OCI-LY7 (cell line): ENCODE measurements around the gene AKR7A3. TPM values are rescaled to one million over a fixed set of nuclear protein-coding genes. Genes with fewer than 3 reads are reported as not detected.

ENCODE experiments used
- BruUV-seq: library from RNA; stranded (reverse); fragments of 400-500 nt; replicated peaks from 2 replicates; lab custom pipeline; 2021; lab: Mats Ljungman, UMichigan
- CTCF ChIA-PET: fragments of 300-600 bp; sonication (Branson Sonifier 250); formaldehyde crosslinking; loops from one replicate; lab custom pipeline; 2022; ENCODE audit warnings: antibody characterized with exemption; ENCODE audit not compliant: unreplicated experiment; lab: Charles Lee
- POLR2A ChIA-PET: fragments of 300-600 bp; sonication (Branson Sonifier 250); formaldehyde crosslinking; loops from one replicate; lab custom pipeline; 2022; ENCODE audit warnings: antibody characterized with exemption; lab: Charles Lee
- DNase-seq: peaks from one replicate; pipeline ENCODE4 v3.0.0-alpha.2; 2015; ENCODE audit warnings: low spot score
- H2AFZ ChIP-seq: fragments of 200-600 bp; sonication (generic), shearing (Covaris generic); 2 replicates; pipeline ENCODE4 v1.6.1; 2014; ENCODE audit warnings: mild to moderate bottlenecking, antibody characterized with exemption, low read length, moderate library complexity
- H3K27ac ChIP-seq: fragments of 200-600 bp; sonication (generic); 2 replicates; pipeline ENCODE4 v1.5.1; 2014; ENCODE audit warnings: mixed run types, low read depth, mild to moderate bottlenecking, moderate library complexity, low read length, inconsistent platforms; ENCODE audit not compliant: poor library complexity, severe bottlenecking
- H3K36me3 ChIP-seq: fragments of 200-600 bp; sonication (generic); 2 replicates; pipeline ENCODE4 v1.6.1; 2014; ENCODE audit warnings: mild to moderate bottlenecking, antibody characterized with exemption, low read length, moderate library complexity, mixed read lengths; ENCODE audit not compliant: insufficient read depth
- H3K4me1 ChIP-seq: fragments of 200-600 bp; sonication (generic); 2 replicates; pipeline ENCODE4 v1.5.1; 2014; ENCODE audit warnings: mild to moderate bottlenecking, low read length; ENCODE audit not compliant: insufficient read depth, poor library complexity, severe bottlenecking
- H3K4me2 ChIP-seq: fragments of 200-600 bp; sonication (generic); 2 replicates; pipeline ENCODE4 v1.6.1; 2014; ENCODE audit warnings: mild to moderate bottlenecking, low read length
- H3K4me3 ChIP-seq: fragments of 200-600 bp; sonication (generic); 2 replicates; pipeline ENCODE4 v1.5.1; 2014; ENCODE audit warnings: mild to moderate bottlenecking, low read depth, low read length; ENCODE audit not compliant: poor library complexity, severe bottlenecking
- H3K79me2 ChIP-seq: fragments of 200-600 bp; sonication (generic); 2 replicates; pipeline ENCODE4 v1.6.1; 2016; ENCODE audit warnings: low read depth, mild to moderate bottlenecking, low read length, moderate library complexity, mixed read lengths; ENCODE audit not compliant: insufficient read depth
- H3K9me2 ChIP-seq: fragments of 200-600 bp; sonication (generic); 2 replicates; pipeline ENCODE4 v1.6.1; 2016; ENCODE audit warnings: mild to moderate bottlenecking, low read length, mixed read lengths; ENCODE audit not compliant: insufficient read depth
- H3K9me3 ChIP-seq: fragments of 200-600 bp; sonication (generic); 2 replicates; pipeline ENCODE4 v1.6.1; 2014; ENCODE audit warnings: mild to moderate bottlenecking, mixed run types, low read length, mixed read lengths
- H4K20me1 ChIP-seq: fragments of 200-600 bp; sonication (generic); 2 replicates; pipeline ENCODE4 v1.6.1; 2014; ENCODE audit warnings: mild to moderate bottlenecking, antibody characterized with exemption, low read length, moderate library complexity, mixed read lengths; ENCODE audit not compliant: insufficient read depth
- CTCF ChIP-seq: fragments of 200-600 bp; sonication (generic); conservative IDR thresholded peaks from 2 replicates; pipeline ENCODE4 v1.5.1; 2014; ENCODE audit warnings: mild to moderate bottlenecking, antibody characterized with exemption, low read length, moderate library complexity, mixed read lengths
- EZH2phosphoT487 ChIP-seq: fragments of 200-600 bp; sonication (generic); IDR thresholded peaks from 2 replicates; pipeline ENCODE4 v1.6.1; 2018; ENCODE audit warnings: low read depth, borderline replicate concordance, mild to moderate bottlenecking, mixed run types, antibody characterized with exemption, low read length, moderate library complexity, mixed read lengths
- intact Hi-C: fragments of 100-400 bp; cut with micrococcal nuclease; formaldehyde crosslinking; loops from one replicate; pipeline ENCODE4 v1.10.0; 2022; ENCODE audit not compliant: unreplicated experiment
- total RNA-seq, 2 experiments: library from RNA; depleted of rRNA in 1 of 2; stranded (reverse); fragments of >200 nt in 1 of 2; shearing (Covaris generic) in 1 of 2; gene quantifications; 2 replicates each; pipeline ENCODE4 v1.2.3, GENCODE V29; 2014 to 2022

AKR7A3 gene
- total RNA-seq, 2 experiments from 2014 or later: 1.2 to 2.6 TPM

DNA sequence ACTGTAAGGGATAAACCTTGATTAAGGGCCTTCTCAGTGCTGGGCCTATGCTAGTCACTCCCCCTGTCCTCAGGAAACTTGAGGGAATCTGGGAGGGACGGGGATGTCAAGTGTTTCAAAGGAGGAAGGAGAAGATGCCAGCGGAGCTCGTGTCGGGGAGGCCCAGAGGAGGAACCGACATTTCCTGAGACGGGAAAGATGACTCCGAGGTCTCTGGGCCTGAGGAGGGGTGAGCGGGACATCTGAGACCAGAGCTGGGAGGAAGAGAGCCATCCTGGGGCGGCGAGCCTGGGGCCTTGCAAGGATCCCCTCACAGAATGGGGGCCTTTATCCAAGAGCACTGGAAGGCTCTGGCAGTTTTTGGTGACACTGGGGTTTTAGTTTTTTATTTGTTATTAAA is 33.9 kb upstream of the AKR7A3 start:
- intact Hi-C loops: no loop called here
- Histone ChIP-seq H4K20me1 (no peaks in the 10 kb centered on the region), H3K36me3 (peaks cover 29% of the 10 kb centered on the region), H2AFZ (no peak overlapping the region), H3K9me2 (no peaks in the 10 kb centered on the region), H3K79me2 (no peaks in the 10 kb centered on the region), H3K27ac (no peak overlapping the region), H3K4me3 (no peak overlapping the region), H3K4me2 (no peak overlapping the region), H3K9me3 (no peaks in the 10 kb centered on the region), H3K4me1 (peaks cover 1% of the 10 kb centered on the region)
- CTCF ChIA-PET: no interaction called here
- DNase-seq: no peak
- BruUV-seq: no TSS peak
- TF ChIP-seq EZH2phosphoT487 (no peak), CTCF (no peak)
- POLR2A ChIA-PET: no interaction called here

DNA sequence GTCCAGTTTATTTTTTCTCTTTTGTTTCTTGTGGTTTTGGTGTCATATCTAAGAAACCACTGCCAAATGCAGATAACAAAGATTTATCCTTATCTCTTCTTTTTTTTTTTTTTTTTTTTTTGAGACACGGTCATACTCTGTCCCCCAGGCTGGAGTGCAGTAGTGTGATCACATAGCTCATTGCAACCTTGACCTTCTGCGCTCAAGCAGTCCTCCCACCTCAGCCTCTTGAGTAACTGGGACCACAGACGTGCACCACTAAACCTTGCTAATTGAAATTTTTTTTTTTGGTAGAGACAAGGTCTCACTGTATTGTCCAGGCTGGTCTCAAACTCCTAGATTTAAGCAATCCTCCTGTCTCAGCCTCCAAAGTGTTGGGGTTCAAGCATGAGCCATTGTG is 32.5 kb upstream of the AKR7A3 start:
- POLR2A ChIA-PET: no interaction called here
- CTCF ChIA-PET: no interaction called here
- BruUV-seq: no TSS peak

DNA sequence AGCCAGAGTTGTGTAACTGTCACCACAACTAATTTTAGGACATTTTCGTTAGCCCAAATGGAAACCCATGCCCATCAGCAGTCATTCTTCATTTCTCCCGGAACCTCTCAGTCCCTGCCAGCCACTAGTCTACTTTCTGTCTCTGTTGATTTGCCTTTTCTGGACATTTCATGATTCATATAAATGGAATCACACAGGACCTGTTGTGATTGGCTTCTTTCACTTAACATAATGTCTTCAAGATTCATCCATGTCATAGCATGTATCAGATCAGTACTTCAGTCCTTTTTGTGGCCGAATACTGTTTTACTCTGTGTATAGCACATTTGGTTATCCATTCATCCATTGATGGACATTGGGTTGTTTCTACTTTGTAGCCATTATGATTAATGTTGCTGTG is 30.6 kb upstream of the AKR7A3 start:
- BruUV-seq: no TSS peak
- H3K4me1 ChIP-seq: peaks cover 34% of the 10 kb centered on the region
- intact Hi-C loops: no loop called here

More for the DNA sequence above, 32.5 kb upstream of the AKR7A3 start:
- H2AFZ ChIP-seq: no peak overlapping the region
- peaks cover 27% of the 10 kb centered on the region for H3K36me3 ChIP-seq
- H3K27ac ChIP-seq: no peak overlapping the region
- no peaks in the 10 kb centered on the region for H4K20me1 ChIP-seq
- no peaks in the 10 kb centered on the region for H3K9me2 ChIP-seq
- no peaks in the 10 kb centered on the region for H3K9me3 ChIP-seq
- H3K4me3 ChIP-seq: no peak overlapping the region
- no peak overlapping the region for H3K4me2 ChIP-seq
- intact Hi-C loops: no loop called here
- TF ChIP-seq CTCF (no peak), EZH2phosphoT487 (no peak)
- H3K4me1 ChIP-seq: peaks cover 15% of the 10 kb centered on the region
- H3K79me2 ChIP-seq: no peaks in the 10 kb centered on the region
- DNase-seq: no peak

More for the DNA sequence above, 30.6 kb upstream of the AKR7A3 start:
- no peaks in the 10 kb centered on the region for H3K9me2 ChIP-seq
- H3K27ac ChIP-seq: no peak overlapping the region
- no peak overlapping the region for H2AFZ ChIP-seq
- CTCF ChIA-PET: no interaction called here
- no peaks in the 10 kb centered on the region for H3K79me2 ChIP-seq
- H3K36me3 ChIP-seq: peaks cover 20% of the 10 kb centered on the region
- POLR2A ChIA-PET: no interaction called here
- no peak for TF ChIP-seq CTCF
- no peak for TF ChIP-seq EZH2phosphoT487
- no peak overlapping the region for H3K4me2 ChIP-seq
- no peaks in the 10 kb centered on the region for H3K9me3 ChIP-seq
- H4K20me1 ChIP-seq: no peaks in the 10 kb centered on the region
- DNase-seq: no peak
- H3K4me3 ChIP-seq: no peak overlapping the region
